Transverse colon (tissue), 4 donors: Measurements from ENCODE around the gene PTCH1. TPM values are rescaled to one million over a fixed set of nuclear protein-coding genes. Genes with fewer than 3 reads are reported as not detected.

Experiments
- DNase-seq: peaks from one replicate; pipeline ENCODE4 v3.0.0-alpha.2; 2019
- H3K27ac ChIP-seq, 4 donors: fragments of 200-600 bp; sonication (generic); 2 replicates each; pipeline ENCODE4 v1.5.1; 2016 to 2018; ENCODE audit warnings: inconsistent platforms in 4 of 4
- H3K27me3 ChIP-seq: fragments of 200-600 bp; sonication (generic); 2 replicates; pipeline ENCODE4 v1.5.1; 2017; ENCODE audit warnings: inconsistent platforms
- H3K36me3 ChIP-seq, 4 donors: fragments of 200-600 bp; sonication (generic); 2 replicates each; pipeline ENCODE4 v1.5.1; 2017 to 2019; ENCODE audit warnings: inconsistent platforms in 4 of 4
- H3K4me1 ChIP-seq, 4 donors: fragments of 200-600 bp; sonication (generic); 2 replicates each; pipeline ENCODE4 v1.5.1; 2017 to 2020; ENCODE audit warnings: inconsistent platforms in 4 of 4
- H3K4me3 ChIP-seq, 4 donors: fragments of 200-600 bp; sonication (generic); 1 replicate in 1 of 4; 2 replicates in 3 of 4; pipeline versions ENCODE4 v1.5.1 to v1.6.1; 2017 to 2019; ENCODE audit warnings: inconsistent platforms in 4 of 4
- H3K9me3 ChIP-seq, 2 donors: fragments of 200-600 bp; sonication (generic); 2 replicates each; pipeline ENCODE4 v1.5.1; 2017 to 2019; ENCODE audit warnings: inconsistent platforms in 2 of 2
- CTCF ChIP-seq, 5 experiments: fragments of 200-600 bp in 3 of 5; fragments of 450-650 bp in 2 of 5; sonication (generic) in 3 of 5; IDR thresholded peaks; 1 replicate in 2 of 5; 2 replicates in 3 of 5; pipeline ENCODE4 v1.5.1; 2016 to 2017; ENCODE audit warnings: antibody characterized with exemption in 5 of 5, inconsistent platforms in 3 of 5, mild to moderate bottlenecking in 2 of 5, moderate library complexity in 1 of 5
- EP300 ChIP-seq: sonication (generic); formaldehyde crosslinking; IDR thresholded peaks from one replicate; pipeline ENCODE4 v1.6.1; 2017; ENCODE audit warnings: antibody characterized with exemption, low read depth
- POLR2A ChIP-seq: fragments of 450-650 bp; IDR thresholded peaks from one replicate; pipeline ENCODE4 v1.6.1; 2016; ENCODE audit warnings: antibody characterized with exemption, mild to moderate bottlenecking, moderate library complexity
- POLR2AphosphoS5 ChIP-seq, 3 donors: sonication (generic); formaldehyde crosslinking; IDR thresholded peaks; one replicate each; pipeline ENCODE4 v1.6.1; 2016; ENCODE audit warnings: antibody characterized with exemption in 3 of 3
- WGBS, 2 donors: methylation state at CpG; one replicate each; pipeline ENCODE4 v1.1.5; 2018; ENCODE audit warnings: low coverage in 1 of 2; 5-methylcytosine and 5-hydroxymethylcytosine counted together
- in situ Hi-C, 4 donors: fragments of 200-750 bp; cut with MboI; loops; one replicate each; pipeline versions ENCODE4 v1.15.0 to v1.15.1; 2017; ENCODE audit warnings: low sequenced_read_pairs in 3 of 4, low pct_ligation_motif_present in 1 of 4, low pct_unique_long_range_greater_than_20kb in 1 of 4
- intact Hi-C: fragments of 100-400 bp; cut with DNase I; formaldehyde crosslinking; loops from one replicate; pipeline ENCODE4 v1.15.1; 2023; ENCODE audit warnings: low total_unique reads
- total RNA-seq, 4 donors: library from RNA; depleted of rRNA; stranded (reverse); fragments of >200 nt; gene quantifications; one replicate each; pipeline ENCODE4 v1.1.0, GENCODE V29; 2016

The PTCH1 gene
- total RNA-seq, 4 donors from 2014 or later: 12.3 to 50.9 (median 26.4) TPM

DNA sequence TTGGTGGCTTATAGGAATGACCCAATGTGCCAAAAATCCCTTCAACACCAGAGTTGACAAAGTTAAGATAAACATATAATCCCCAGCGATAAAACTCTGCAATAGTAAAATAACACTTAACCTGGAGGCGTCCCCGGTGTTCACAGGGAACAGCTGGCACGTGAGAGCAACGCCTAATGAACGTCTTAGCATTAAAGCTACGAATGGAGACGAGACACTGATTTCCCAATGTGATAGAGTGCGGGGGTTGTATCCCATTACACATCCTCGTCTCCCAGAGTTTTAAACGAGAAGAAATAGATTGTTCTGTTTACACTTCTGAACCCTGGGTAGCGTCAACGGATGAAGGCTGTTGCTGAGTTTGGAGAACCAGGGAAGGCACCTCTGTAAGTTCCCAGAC, 57.6 kb downstream of the PTCH1 start:
- H3K4me1 ChIP-seq: peaks cover 30 to 56% (median 35%) of the 10 kb centered on the region in 4 donors
- 53 to 62% methylated on average over 10 to 13 of the region's 13 CpGs for WGBS, 2 donors
- H3K36me3 ChIP-seq: peaks cover 0 to 8% (median 2%) of the 10 kb centered on the region in 4 donors
- H3K27me3 ChIP-seq: no peaks in the 10 kb centered on the region
- H3K9me3 ChIP-seq: no peaks in the 10 kb centered on the region
- intact Hi-C loops: no loop called here
- in situ Hi-C loops: no loop called here
- TF ChIP-seq POLR2AphosphoS5 (IDR thresholded peaks at IDR 0.05): peak; percentile 41 to 73 (median 69)
- no peak for TF ChIP-seq EP300
- no peak overlapping the region for H3K4me3 ChIP-seq
- no peak for DNase-seq
- peak overlapping the region; percentile 55 to 77 (median 72) for H3K27ac ChIP-seq

DNA sequence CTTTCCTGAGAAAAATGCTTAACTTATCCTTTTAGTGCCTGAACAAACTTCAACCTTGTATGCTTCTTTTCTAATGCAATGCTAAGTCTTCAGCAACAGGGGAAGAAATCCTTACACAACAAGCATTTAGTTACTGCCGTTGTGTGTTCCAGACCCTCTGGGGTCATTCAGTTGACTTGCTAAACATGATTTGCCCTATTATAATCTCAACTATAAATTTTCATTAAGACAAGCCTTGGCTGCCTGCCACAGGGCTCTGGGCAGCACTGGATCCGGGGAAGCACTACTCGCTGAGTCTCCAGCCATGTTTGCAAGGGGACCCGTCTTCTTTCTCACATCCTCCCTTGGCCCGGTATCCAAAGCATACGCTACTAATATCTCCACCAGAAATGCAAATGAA, 58.1 kb downstream of the PTCH1 start:
- H3K4me3 ChIP-seq: no peak overlapping the region
- in situ Hi-C loops (no loop called here), intact Hi-C loops (no loop called here)
- WGBS, 2 donors: 53 to 61% methylated on average over 6 of the region's 6 CpGs
- TF ChIP-seq POLR2AphosphoS5 (IDR thresholded peaks at IDR 0.05) (no peak), CTCF (IDR thresholded peaks at IDR 0.05) (no peak), POLR2A (no peak), EP300 (no peak)
- H3K36me3 ChIP-seq: peaks cover 0 to 8% (median 2%) of the 10 kb centered on the region in 4 donors
- no peak for DNase-seq
- H3K27me3 ChIP-seq: no peaks in the 10 kb centered on the region
- no peaks in the 10 kb centered on the region for H3K9me3 ChIP-seq
- H3K4me1 ChIP-seq: peaks cover 27 to 55% (median 34%) of the 10 kb centered on the region in 4 donors
- peak overlapping the region; percentile 55 to 77 (median 72) for H3K27ac ChIP-seq

GRCh38 chr9:95457769-95458168, 59.0 kb downstream of the PTCH1 start:
- Histone ChIP-seq H3K9me3 (no peaks in the 10 kb centered on the region), H3K27ac (peak overlapping the region; percentile 55 to 77 (median 72)), H3K36me3 (peaks cover 0 to 8% (median 2%) of the 10 kb centered on the region in 4 donors), H3K4me1 (peaks cover 22 to 46% (median 27%) of the 10 kb centered on the region in 4 donors), H3K4me3 (no peak overlapping the region), H3K27me3 (no peaks in the 10 kb centered on the region)
- no peak for DNase-seq
- no peak for TF ChIP-seq POLR2A
- TF ChIP-seq CTCF (IDR thresholded peaks at IDR 0.05): no peak
- TF ChIP-seq EP300: no peak
- TF ChIP-seq POLR2AphosphoS5 (IDR thresholded peaks at IDR 0.05): no peak
- 83% methylated on average over 10 to 12 of the region's 12 CpGs for WGBS, 2 donors
- in situ Hi-C loops: no loop called here
- intact Hi-C loops: no loop called here

- Histone ChIP-seq H3K4me3 (no peak overlapping the region), H3K4me1 (peaks cover 12 to 26% (median 18%) of the 10 kb centered on the region in 4 donors), H3K9me3 (no peaks in the 10 kb centered on the region), H3K27ac (no peak overlapping the region), H3K36me3 (peaks cover 0 to 8% (median 2%) of the 10 kb centered on the region in 4 donors), H3K27me3 (no peaks in the 10 kb centered on the region)
- intact Hi-C loops (no loop called here), in situ Hi-C loops (no loop called here)
- DNase-seq: no peak
- 92% methylated on average over 9 of the region's 9 CpGs; no CpG with 5 or more reads in 1 of the 2 donors for WGBS, 2 donors
- no peak for TF ChIP-seq CTCF (IDR thresholded peaks at IDR 0.05)
- no peak for TF ChIP-seq EP300
- no peak for TF ChIP-seq POLR2A
- no peak for TF ChIP-seq POLR2AphosphoS5 (IDR thresholded peaks at IDR 0.05)
These were observed 61.1 kb downstream of the PTCH1 start for GRCh38 chr9:95455714-95456113.

DNA sequence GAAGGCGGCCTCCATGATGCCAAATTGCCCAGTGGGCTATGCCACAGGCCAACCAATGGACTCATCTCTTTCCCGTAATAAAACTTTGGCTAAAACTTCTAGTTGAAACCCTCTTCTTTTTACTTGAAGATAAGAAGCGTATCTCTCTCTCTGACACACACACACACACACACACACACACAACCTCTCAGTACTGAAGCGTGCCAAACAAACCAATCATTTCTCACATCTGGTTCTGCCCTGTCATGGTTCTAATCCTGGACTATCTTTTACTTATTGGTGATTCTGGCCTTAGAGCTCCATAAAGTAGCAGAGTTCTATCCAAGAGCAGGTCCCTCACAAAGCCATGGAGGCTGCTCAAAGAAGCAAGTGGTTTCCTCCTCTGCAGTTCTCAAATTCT, 64.6 kb downstream of the PTCH1 start:
- peaks cover 0 to 15% (median 0%) of the 10 kb centered on the region in 4 donors for H3K36me3 ChIP-seq
- intact Hi-C loops: no loop called here
- TF ChIP-seq POLR2AphosphoS5 (IDR thresholded peaks at IDR 0.05) (no peak), CTCF (IDR thresholded peaks at IDR 0.05) (no peak), POLR2A (no peak), EP300 (no peak)
- H3K27ac ChIP-seq: no peak overlapping the region
- H3K9me3 ChIP-seq: no peaks in the 10 kb centered on the region
- in situ Hi-C loops: no loop called here
- H3K27me3 ChIP-seq: no peaks in the 10 kb centered on the region
- no peak for DNase-seq
- no peak overlapping the region for H3K4me3 ChIP-seq
- H3K4me1 ChIP-seq: no peaks in the 10 kb centered on the region
- WGBS, 2 donors: 80 to 87% methylated on average over 2 to 4 of the region's 4 CpGs
